Hindlimb muscle (tissue), 1 donor: Measurements from ENCODE around the gene ZSCAN20. TPM values are rescaled to one million over a fixed set of nuclear protein-coding genes. Genes with fewer than 3 reads are reported as not detected.
A peak's percentile ranks its signal among the peaks of the same experiment; 100 is the strongest.

Source experiments
- DNase-seq: peaks from one replicate; pipeline ENCODE4 v3.0.0-alpha.2; 2013
- polyA plus RNA-seq: library from polyadenylated mRNA; unstranded; fragments of 120-200 nt; gene quantifications from one replicate; pipeline ENCODE4 v1.2.1, GENCODE V29; 2013; ENCODE audit not compliant: insufficient read length

The ZSCAN20 gene
- polyA plus RNA-seq, 1 donor, result 2.8 TPM

DNA sequence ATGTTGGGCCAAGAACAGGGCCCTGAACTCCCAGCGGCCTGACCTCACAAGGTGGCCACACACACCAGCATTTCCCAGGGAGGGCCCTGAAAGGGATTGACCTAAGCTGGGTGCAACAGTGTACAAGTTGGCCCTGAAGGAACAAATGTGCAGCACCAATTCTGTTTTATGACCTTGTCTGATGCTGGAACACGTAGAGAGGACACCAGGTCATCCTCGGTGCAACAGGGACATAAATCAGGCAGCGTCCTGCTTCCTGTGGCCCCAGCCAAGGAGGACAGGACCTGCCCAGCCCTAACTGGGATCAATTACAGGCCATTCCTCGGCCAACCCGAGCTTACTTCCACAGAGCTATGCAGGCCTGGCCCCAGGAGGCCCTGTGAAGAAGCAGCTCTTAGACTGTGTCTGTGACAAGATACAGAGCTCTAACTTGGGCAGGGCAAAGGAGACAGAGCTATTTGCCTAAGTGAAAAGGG lies 28.7 kb upstream of the ZSCAN20 start:
- peak; percentile 28 for DNase-seq

DNA sequence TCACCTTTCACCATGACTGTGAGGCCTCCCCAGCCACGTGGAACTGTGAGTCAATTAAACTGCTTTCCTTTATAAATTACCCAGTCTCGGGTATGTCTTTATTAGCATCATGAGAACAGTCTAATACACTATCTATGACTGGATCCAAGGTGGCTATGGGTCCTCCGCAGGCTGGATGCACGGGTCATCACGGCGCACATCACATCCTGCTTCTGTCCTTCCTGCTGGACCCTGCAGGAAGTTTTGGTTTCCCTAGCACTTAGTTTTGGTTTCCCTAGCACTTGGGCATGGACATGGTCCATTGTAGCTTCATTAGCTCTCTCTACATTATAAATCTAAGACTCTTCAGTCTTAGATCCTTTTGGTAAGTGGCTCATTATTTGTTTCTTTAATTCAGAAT lies 27.3 kb upstream of the ZSCAN20 start:
- no peak for DNase-seq

DNA sequence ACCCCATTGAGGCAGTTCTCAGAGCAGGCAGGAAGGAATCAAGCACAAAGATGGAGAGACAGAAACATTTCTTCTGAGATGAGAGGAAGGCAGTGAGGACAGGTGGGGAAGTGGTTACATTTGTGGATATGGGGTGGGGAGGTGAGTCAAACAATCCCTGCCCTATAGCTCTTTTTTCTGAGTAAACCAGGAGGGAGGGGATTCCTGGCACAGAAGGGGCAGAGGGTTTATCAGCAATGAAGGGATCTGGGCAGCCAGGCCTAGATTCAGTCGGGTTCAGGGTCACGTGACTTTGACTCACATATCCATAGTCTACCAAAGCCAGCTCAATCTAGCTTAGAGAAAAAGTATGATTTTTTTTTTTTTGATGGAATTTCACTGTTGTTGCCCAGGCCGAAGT lies 25.9 kb upstream of the ZSCAN20 start:
- no peak for DNase-seq

DNA sequence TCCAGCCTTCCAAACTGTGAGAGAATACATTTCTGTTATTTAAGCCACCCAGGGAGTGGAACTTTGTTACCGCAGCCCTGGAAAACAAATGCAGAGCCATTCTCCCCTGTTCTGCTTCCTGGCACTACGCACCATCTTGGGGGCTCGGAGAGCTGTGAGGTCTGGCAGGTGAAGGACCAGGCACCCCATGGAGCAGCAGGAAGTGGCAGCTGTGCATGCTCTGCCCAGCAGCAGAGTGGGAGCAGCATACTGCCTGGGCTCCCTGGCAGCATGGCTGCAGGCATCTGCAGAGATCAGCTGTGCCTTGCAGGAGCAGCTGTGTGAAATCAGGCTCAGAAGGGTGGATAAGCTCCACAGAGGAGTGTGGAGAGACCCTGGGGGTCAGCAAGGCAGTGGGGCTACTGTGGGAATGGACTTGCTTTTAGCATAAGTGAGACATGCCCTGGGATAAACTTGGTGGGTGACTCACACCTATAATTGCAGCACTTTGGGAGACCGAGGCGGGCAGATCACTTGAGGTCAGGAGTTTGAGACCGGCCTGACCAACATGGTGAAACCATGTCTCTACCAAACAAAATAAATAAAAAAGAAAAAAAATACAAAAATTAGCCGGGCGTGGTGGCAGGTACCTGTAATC lies 17.7 kb upstream of the ZSCAN20 start:
- DNase-seq, result no peak

DNA sequence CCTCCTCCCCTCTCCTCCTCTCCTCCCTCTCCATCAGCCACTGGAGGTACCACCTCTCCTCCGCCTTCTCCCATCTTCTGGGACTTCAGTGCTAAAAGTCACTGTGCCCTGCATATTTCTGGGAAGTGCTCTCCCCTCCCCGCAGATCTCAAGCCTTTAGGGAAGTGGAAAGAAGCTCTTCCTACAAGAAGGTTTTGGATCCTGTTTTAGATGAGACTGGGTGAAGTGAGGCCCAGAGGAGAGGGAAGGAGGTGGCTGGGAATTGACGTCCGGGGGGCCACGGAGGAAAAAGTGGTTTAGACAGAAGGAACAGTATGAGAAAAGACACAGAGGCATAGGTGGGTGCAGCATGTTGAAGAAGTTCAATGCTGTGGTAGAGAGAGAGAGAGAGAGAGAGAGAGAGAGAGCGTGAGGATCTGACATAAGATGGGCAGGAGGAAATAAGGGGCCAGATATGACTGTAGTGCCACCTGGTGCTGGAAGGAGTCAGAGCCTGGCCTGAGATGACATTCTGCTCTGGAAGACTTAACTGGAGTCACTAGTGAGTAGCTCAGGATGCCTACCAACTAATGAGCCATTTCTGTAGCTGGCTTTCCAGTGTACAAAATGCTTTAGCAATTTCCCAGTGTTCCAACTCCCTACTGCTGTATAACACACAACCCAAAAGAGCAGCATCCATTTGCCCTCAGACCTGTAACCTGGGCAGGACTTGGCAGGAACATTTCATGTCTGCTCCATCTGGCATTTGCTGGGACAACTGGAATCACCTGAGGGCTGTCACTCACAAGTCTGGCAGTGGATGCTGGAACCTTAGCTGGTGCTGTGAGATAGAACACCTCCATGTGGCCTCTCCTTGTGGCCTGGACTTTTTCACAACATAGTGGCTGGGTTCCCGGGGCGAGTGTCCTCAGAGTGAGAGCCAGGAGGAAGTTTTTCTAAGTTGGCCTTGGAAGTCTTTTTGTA lies 16.6 kb upstream of the ZSCAN20 start:
- peak; percentile 36 for DNase-seq

DNA sequence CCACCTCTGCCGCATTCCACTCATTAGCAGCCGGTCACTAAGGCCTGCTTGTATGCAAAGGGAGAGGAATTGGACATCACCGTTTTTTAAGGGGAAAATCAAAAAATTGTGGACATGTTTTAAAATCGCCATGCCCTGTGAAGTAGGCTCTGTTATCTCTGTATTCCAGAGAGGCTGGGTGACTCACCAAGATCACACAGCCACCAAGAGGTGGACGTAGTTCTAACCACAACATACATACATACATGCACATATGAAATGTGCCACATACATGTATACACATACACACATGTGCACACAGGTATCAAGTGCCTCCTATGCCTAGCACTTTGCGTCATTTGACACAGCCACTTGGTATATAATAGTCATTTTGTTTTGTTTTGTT lies 16.0 kb upstream of the ZSCAN20 start:
- no peak for DNase-seq

DNA sequence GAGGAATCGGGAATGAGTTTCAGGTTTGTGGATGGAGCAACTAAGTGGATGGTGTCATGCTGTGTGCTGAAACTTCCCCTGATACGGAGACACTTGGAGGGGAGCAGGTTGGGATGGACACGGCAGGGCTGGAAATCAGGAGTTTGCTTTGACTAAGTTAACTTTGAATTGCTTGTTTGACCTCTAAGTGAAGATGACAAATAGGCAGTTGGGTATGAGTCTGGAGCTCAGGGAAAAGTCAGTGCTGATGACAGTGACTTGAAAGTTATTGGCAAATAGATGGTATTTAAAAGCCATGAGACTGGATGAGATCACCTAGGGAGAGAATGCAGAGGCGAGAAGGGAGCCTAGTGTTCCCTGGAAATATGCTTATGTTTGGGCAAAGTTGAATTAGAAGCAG lies 12.8 kb upstream of the ZSCAN20 start:
- no peak for DNase-seq

DNA sequence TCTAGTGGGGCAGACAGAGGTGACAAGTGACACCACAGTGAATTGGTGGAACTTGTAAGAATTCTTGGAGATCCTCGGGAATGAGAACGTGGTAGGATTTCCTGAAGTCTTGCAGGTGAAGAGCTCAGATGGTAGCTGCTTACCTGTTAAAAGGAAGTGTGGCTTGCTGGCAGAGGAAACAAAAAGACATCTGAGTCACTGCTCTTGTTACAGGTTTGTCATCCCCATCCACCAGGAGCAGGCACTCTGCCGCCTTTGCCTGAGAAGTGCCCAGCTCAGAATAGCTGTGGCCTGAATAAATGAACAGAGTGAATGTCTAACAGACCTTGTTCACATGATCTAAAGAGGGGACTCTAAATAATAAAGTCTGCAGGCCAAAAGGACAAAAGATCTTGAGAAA lies 12.3 kb upstream of the ZSCAN20 start:
- no peak for DNase-seq

DNA sequence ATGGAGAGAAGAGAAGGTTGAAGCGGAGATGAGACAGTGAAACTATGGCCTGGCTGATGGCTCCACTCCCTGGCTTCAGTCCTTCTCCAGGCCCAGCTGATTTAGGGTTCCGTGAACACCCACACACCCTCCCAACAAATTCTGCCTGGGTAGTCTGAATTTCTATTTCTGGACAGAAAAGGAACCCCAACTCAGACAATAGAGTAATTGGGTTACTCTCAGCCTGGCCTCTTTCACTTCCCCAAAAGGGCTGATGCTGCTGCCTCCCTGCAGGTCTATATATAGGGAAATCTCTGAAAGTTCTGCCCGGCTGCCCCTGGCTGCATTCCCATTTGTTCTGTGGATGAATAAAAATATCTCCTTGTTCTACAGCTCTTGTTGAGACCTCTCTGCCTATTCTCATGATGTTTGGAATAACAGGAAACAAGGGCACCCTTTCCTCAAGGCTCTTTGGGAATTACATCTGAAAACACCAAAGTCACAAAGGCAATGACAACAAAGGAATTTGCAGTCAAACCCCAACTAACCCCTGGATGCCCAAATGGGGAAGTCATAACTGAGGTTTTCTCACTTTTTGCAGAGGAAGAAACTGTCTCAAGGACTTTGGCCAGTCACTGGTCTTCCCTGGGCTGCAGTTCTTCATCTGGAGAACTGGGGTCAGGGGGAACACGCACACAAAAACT lies 11.4 kb upstream of the ZSCAN20 start:
- no peak for DNase-seq

DNA sequence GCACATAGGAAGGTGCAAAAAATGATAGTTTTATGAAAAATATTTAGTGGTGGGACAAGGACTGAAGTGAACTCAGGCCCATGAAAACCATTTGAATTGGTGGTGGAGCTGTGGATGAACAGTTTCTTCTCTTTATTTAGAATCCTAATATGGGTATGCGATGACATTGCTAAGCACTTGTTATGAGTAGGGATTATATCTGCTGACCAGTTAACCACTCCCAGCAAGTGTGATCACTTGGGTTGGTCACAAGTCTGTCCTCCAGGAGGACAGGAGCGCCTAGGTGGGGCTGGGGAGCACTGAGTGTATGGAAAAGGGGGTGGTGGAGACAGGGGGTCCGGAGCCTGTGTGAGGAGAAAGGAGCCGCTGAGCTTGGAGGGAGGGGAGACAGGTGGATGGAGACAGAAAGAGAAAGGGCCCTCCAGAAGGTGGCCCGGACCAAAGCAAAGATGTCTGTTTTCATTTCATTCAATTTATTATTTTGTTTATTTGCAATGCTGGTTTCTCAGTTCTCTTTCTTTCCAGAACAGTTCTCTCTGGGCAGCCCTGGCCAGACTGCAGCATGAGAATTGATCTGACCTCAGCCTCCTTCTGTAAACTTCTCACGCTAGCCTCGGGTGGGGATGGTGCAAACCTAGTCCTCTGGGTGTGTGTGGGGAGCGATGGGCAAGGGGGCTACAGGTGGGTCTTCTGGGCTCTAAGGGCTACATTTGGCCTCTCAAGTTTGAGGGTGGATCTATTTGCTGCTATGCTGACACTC lies 9.9 kb upstream of the ZSCAN20 start:
- DNase-seq, result no peak

DNA sequence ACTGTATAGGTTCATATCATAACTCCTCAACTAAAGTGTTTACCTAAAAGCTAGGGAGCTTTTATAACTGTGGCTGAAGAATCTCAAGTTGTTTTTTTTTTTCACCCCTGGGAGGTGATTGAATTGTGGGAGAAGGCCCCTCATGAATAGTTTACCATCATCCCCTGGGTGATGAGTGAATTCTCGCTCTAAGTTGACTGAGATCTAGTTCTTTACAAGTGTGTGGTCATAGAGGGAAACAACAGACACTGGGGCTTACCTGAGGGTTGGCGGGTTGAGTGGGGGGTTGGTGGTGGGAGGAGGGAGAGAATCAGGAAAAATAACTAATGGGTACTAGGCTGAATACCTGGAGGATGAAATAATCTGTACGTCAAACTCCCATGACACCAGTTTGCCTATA lies 7.9 kb upstream of the ZSCAN20 start:
- DNase-seq, result no peak

DNA sequence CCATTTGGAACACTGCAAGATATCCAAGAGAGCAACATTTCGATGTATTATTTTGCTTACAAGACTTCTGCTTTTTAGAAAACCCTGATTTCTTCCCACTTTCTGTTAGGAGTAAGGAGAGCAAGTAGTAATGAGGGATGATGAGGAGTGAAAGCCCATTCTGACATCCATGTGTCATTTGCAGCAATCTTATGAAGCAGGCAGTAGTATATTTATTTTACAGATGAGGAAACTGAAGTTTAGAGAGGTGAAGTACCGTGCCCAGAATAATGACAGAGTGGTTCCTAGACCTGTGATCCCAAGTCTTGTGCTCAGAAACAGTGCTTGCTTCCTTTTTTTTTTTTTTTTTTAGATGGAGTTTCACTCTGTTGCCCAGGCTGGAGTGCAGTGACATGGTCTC lies 7.1 kb upstream of the ZSCAN20 start:
- DNase-seq, result no peak

DNA sequence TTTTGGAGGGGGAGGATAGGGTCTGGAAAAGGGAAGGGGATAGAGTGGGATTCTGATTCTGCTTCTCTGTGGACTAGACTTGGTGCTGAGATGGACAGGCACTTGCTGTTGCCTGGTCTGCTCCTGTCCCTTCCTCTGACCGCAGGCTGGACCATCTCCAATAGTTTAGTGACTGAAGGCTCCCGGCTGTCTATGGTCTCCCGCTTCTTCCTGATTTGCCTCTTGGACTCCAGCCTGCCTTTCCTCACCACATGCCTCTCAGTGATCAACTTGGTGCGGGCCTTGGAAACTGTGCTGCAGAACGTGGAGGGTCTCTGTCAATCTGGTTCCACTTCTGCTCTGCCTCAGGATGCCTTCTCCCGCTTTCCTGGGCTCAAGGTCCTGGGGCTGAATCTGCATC lies 6.3 kb upstream of the ZSCAN20 start:
- no peak for DNase-seq

DNA sequence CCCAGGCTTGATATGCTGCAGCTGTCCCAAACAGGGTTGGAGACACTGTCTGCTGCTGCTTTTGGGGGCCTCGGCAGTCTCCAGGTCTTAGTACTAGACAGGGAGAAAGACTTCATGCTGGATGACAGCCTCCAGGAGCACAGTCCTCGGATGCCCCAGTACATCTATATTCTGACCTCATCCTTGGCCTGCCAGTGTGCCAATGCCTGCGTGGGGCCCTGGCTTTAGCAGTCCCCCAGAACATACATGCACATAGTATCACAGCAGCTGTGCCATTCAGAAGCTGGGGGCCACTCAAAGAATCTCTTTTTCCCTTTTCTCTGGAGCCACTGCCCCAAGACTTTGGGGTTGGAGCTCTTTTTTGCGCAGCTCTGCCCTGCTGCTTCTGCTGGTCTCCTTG lies 4.4 kb upstream of the ZSCAN20 start:
- DNase-seq, result no peak

DNA sequence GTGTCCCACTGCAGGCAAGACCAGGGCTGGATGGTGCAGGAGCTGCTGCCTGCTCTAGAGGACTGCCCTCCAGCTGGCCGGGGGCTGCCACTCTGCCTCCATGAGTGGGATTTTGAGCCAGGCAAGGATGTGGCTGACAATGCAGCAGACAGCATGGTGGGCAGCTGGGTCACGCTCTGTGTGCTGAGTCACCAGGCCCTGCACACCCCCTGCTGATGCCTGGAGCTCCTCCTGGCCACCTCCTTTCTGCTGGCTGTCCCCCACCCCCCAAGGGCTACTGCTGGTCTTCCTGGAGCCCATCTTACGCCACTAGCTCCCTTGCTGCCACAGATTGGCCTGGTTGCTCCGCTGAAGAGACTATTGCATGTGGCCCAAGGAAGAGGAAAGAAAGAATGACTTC lies 3.9 kb upstream of the ZSCAN20 start:
- no peak for DNase-seq

DNA sequence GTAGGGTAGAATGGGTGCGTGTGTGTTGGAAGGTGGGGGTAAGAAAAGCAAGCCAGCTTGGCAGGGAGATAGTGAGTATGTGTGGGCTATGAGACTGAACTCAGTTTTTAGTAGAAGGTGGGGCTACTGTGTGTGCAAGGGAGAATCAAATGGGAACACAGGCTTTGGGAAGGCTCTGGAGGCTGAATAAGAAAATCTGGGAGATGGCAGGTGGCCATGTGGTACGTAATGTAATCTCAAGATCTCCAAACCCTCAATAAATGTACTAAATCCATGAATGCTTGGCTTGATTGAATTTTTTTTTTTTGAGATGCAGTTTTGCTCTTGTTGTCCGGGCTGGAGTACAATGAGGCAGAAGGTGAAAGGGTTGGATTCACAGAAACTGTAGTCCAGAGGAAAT lies 3.5 kb upstream of the ZSCAN20 start:
- DNase-seq, result peak; percentile 38

DNA sequence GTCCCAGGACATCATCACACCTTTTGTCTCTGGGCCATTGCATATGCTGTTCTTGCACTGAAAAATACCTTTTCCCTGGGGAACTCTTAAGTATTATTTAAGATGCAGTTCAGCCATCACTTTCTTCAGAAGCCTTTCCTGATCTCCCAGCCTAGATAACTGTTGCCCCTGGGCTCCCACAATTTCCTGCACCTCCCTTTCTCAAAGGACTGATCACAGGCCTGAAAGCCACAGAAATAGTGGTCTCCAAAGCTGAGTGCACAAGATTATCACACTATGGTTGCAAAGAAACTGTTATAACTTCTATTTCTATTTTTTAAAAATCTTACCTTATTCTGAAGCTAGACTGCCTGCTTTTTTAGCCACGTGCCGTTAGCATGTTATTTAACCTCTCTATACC lies 2.8 kb upstream of the ZSCAN20 start:
- DNase-seq, result no peak

DNA sequence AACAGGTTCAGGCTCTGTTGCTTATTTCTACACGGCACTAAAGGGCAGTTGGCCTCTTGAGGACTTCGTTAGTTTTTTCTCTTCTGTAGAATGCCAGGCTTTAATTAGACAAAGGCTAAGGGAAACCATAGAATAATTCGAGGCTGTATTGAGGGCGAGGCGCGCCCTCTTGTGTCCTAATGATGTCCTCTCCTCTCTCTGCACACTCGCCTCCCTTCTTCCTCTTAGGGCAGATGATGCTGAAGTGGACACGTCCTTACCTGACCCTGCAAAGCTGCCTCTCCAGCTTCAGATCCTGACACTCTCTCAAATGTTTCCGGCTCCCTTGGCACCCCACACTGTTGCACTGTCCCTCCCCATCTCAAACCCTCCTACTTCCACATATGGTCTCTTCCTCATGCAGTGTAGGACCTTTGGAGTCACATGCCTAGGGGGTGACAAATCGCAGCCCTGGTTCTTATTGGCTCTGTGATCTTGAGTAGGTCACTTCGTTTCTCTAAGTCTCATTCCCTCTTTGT lies 1.9 kb upstream of the ZSCAN20 start:
- DNase-seq, result peak; percentile 84

DNA sequence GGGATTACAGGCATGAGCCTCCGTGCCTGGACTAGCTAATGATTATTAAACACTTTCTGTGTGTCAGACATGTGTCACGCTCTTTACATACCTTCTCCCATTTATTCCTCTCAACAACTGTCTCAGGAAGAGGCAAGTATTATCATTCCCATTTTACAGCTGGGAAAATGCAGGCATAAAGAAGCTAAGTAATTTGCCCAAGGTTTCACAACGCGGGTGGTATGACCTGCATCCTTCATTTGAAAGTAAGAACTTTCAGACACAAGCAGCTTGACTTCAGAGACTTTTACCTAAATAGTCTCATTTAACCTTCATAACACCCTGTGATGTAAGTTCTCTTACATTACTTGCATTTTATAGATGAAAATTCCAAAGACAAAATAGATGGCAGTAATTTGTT lies 1.0 kb upstream of the ZSCAN20 start:
- DNase-seq, result no peak

DNA sequence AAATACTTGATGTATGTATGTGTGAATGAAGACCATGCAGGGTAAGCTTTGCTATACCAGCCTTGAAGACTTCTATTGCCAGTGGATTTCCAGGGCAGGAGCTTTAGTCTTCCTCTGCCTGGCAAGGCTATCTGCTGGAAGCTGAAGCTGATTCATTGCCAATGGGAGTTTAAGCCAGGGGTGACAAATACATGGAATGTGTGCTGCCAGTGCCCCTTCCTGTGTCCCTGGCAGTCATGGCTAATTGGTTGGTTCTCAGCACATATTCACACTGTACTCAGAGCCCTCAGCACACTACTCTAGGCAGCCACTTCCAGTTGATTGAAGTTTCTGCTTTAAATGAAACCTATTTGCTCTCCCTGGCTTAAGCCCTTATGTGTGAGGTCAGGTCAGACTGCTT lies 1.5 kb downstream of the ZSCAN20 start:
- no peak for DNase-seq

DNA sequence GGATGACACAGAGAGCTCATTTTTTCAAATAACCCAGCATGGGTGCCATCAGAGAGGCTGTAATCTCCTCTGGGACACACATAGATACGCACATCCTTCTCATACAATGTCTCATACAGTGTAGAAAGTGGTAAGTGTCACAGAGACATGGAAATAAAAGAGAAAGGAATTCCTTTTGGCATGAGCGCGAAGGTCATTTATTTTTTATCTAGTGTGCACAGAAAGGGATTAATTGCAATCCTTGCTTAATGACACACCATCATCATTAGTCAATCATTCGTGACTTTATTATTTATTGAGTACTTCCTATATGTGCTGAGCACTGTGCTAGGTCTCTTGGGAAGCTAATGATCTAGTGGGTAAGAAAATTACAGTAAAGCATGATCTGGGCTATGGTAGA lies 5.0 kb downstream of the ZSCAN20 start:
- no peak for DNase-seq

DNA sequence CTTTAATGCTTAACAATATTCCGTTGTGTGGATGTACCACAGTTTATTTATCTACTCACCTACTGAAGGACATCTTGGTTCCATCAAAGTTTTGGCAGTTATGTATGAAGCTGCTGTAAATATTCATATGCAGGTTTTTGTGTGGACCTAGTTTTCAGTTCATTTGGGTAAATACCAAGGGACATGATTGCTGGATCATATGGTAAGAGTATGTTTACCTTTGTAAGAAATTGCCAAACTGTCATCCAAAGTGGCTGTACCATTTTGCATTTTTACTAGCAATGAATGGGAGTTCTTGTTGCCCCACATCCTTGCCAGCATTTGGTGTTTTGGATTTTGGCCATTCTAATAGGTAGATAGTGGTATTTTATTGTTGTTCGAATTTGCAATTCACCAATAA lies 10.0 kb downstream of the ZSCAN20 start:
- DNase-seq, result no peak

DNA sequence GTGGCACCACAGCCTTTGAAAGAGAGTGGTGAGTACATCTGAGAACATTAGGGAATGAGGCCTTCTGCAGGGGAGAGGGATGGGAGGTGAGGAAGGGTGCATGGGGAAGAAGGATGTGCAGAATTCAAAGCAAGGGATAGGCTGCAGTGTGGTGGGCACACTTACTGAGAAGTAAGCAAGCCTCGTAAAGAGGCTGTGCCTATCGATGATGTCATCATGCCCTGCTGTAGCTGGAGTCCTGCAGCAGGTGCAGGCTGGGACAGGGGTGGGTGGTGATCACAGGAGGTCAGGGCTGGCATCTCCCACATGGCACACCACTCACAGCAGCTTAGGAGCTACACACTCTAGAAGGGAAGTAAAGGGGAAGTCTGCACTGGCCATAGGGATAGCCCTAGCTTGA lies 16.2 kb downstream of the ZSCAN20 start:
- no peak for DNase-seq
